HEK293T (cell line): ENCODE data around the gene SGSM1.

Source experiments
- BHLHE40 ChIP-seq: fragments of 450-650 bp; IDR thresholded peaks from 2 replicates; pipeline ENCODE4 v1.6.1; 2016; ENCODE audit warnings: mild to moderate bottlenecking, moderate library complexity, borderline replicate concordance
- CTBP1 ChIP-seq: fragments of 450-650 bp; IDR thresholded peaks from 2 replicates; pipeline ENCODE4 v1.6.1; 2016; ENCODE audit warnings: borderline replicate concordance
- ELF4 ChIP-seq: fragments of 450-650 bp; IDR thresholded peaks from 2 replicates; pipeline ENCODE4 v1.6.1; 2017; ENCODE audit warnings: antibody characterized with exemption
- FOXA1 ChIP-seq: fragments of 450-650 bp; IDR thresholded peaks from 2 replicates; pipeline ENCODE4 v1.6.1; 2016; ENCODE audit warnings: mild to moderate bottlenecking
- HDGF ChIP-seq: fragments of 450-650 bp; IDR thresholded peaks from 2 replicates; pipeline ENCODE4 v1.6.1; 2017; ENCODE audit warnings: antibody characterized with exemption, borderline replicate concordance
- NFRKB ChIP-seq: fragments of 450-650 bp; IDR thresholded peaks from 2 replicates; pipeline ENCODE4 v1.6.1; 2016; ENCODE audit warnings: mild to moderate bottlenecking, moderate library complexity
- SP1 ChIP-seq: fragments of 450-650 bp; IDR thresholded peaks from 2 replicates; pipeline ENCODE4 v1.6.1; 2017
- TARDBP ChIP-seq: fragments of 450-650 bp; IDR thresholded peaks from 2 replicates; pipeline ENCODE4 v1.6.1; 2016

DNA sequence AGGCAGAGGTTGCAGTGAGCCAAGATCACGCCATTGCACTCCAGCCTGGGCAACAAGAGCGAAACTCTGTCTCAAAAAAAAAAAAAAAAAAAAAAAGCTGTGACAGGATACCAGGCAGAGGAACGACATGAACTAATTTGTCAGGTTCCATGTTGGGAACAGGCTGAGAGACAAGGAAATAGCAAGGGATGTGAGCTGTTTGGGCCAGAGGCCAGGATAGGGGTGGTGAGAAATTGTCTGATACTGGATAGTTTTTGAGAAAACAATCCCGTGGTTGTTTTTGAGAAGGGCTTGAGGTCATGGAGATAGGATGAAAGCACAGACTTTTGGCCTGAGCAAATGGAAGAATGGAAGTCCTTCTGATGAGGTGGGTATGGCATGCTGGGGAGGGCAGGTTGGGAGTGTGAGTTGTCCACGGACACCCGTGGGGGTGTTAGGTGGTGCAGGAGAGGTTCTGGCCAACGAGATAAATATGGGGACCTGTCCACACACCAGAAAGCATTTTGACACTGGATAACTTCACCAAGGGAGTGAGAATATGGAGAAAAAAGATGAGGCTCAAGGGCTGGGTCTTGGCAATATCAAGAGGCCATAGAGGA is 45.2 kb upstream of the SGSM1 start:
- TF ChIP-seq ELF4 (no peak), TARDBP (no peak), SP1 (no peak), BHLHE40 (no peak), NFRKB (no peak), CTBP1 (no peak), HDGF (no peak), FOXA1 (no peak)
